NOMO-1 (cell line): ENCODE results near the gene PDE11A.

ENCODE experiments used
- DNase-seq, 2 experiments: peaks; one replicate each; lab custom pipeline; 2025; ENCODE audit not compliant: unreplicated experiment in 2 of 2; lab: John Stamatoyannopoulos, UW

Gene PDE11A

GRCh38 chr2:177708660-177709444, 363.7 kb downstream of the PDE11A start:
- no peak for DNase-seq

GRCh38 chr2:177708106-177708505, 364.5 kb downstream of the PDE11A start:
- no peak for DNase-seq

GRCh38 chr2:177705511-177706173, 366.9 kb downstream of the PDE11A start:
- DNase-seq, result no peak

- no peak for DNase-seq
Measured at GRCh38 chr2:177703159-177703558, 369.4 kb downstream of the PDE11A start.

- no peak for DNase-seq
Measured at GRCh38 chr2:177698281-177698680, 374.3 kb downstream of the PDE11A start.

GRCh38 chr2:177694348-177694747, 378.2 kb downstream of the PDE11A start:
- DNase-seq, result no peak

- no peak for DNase-seq
Measured at GRCh38 chr2:177693658-177694339, 378.8 kb downstream of the PDE11A start.

GRCh38 chr2:177692783-177693269, 379.8 kb downstream of the PDE11A start:
- DNase-seq, result no peak

GRCh38 chr2:177692042-177692782, 380.4 kb downstream of the PDE11A start:
- DNase-seq, result no peak

- DNase-seq, result no peak
Measured at GRCh38 chr2:177691177-177691576, 381.4 kb downstream of the PDE11A start.

GRCh38 chr2:177689623-177690022, 383.0 kb downstream of the PDE11A start:
- DNase-seq, result no peak

GRCh38 chr2:177688844-177689243, 383.7 kb downstream of the PDE11A start:
- DNase-seq, result no peak

- DNase-seq, result no peak
Measured at GRCh38 chr2:177683661-177684069, 388.9 kb downstream of the PDE11A start.

- no peak for DNase-seq
Measured at GRCh38 chr2:177682836-177683660, 389.5 kb downstream of the PDE11A start.

GRCh38 chr2:177682006-177682405, 390.6 kb downstream of the PDE11A start:
- DNase-seq, result no peak

- no peak for DNase-seq
Measured at GRCh38 chr2:177680866-177681712, 391.5 kb downstream of the PDE11A start.

- DNase-seq, result no peak
Measured at GRCh38 chr2:177679611-177680605, 392.7 kb downstream of the PDE11A start.

- no peak for DNase-seq
Measured at GRCh38 chr2:177678939-177679338, 393.6 kb downstream of the PDE11A start.
